Ascending aorta (tissue), 2 donors: ENCODE measurements around the gene MCEE. TPM values are rescaled to one million over a fixed set of nuclear protein-coding genes. Genes with fewer than 3 reads are reported as not detected.
"Not testable (repeated sequence)": the region's sequence is repeated elsewhere in the genome, so short reads cannot be mapped to it uniquely, and the experiment has no call there.

Experiments
- DNase-seq, 2 donors: peaks; one replicate each; pipeline ENCODE4 v3.0.0-alpha.2; 2019; ENCODE audit warnings: low spot score in 2 of 2
- H3K27ac ChIP-seq, 2 donors: fragments of 200-600 bp; sonication (generic); one replicate each; pipeline ENCODE4 v1.5.1; 2016 to 2017; ENCODE audit warnings: mild to moderate bottlenecking in 1 of 2
- H3K27me3 ChIP-seq: fragments of 200-600 bp; sonication (generic); one replicate; pipeline ENCODE4 v1.5.1; 2017
- H3K36me3 ChIP-seq, 2 donors: fragments of 200-600 bp; sonication (generic); one replicate each; pipeline ENCODE4 v1.5.1; 2016
- H3K4me1 ChIP-seq, 2 donors: fragments of 200-600 bp; sonication (generic); one replicate each; pipeline ENCODE4 v1.5.1; 2016 to 2017; ENCODE audit warnings: mild to moderate bottlenecking in 1 of 2
- H3K4me3 ChIP-seq, 2 donors: fragments of 200-600 bp; sonication (generic); one replicate each; pipeline ENCODE4 v1.5.1; 2016 to 2017; ENCODE audit warnings: mild to moderate bottlenecking in 1 of 2
- H3K9me3 ChIP-seq, 2 donors: fragments of 200-600 bp; sonication (generic); one replicate each; pipeline ENCODE4 v1.5.1; 2016
- intact Hi-C: fragments of 100-400 bp; cut with DNase I; formaldehyde crosslinking; loops from one replicate; pipeline ENCODE4 v1.15.1; 2023
- total RNA-seq: library from RNA; depleted of rRNA; stranded (reverse); fragments of >200 nt; gene quantifications from one replicate; pipeline ENCODE4 v1.1.0, GENCODE V29; 2016
- TF ChIP-seq, protein P1 (sequence below), 3 experiments: fragments of 200-600 bp in 2 of 3; fragments of 450-650 bp in 1 of 3; sonication (generic) in 2 of 3; IDR thresholded peaks; one replicate each; pipeline ENCODE4 v1.5.1; 2016 to 2019; ENCODE audit warnings: antibody characterized with exemption in 3 of 3, mild to moderate bottlenecking in 1 of 3, moderate library complexity in 1 of 3

Gene MCEE
- total RNA-seq = 2.0 TPM

DNA sequence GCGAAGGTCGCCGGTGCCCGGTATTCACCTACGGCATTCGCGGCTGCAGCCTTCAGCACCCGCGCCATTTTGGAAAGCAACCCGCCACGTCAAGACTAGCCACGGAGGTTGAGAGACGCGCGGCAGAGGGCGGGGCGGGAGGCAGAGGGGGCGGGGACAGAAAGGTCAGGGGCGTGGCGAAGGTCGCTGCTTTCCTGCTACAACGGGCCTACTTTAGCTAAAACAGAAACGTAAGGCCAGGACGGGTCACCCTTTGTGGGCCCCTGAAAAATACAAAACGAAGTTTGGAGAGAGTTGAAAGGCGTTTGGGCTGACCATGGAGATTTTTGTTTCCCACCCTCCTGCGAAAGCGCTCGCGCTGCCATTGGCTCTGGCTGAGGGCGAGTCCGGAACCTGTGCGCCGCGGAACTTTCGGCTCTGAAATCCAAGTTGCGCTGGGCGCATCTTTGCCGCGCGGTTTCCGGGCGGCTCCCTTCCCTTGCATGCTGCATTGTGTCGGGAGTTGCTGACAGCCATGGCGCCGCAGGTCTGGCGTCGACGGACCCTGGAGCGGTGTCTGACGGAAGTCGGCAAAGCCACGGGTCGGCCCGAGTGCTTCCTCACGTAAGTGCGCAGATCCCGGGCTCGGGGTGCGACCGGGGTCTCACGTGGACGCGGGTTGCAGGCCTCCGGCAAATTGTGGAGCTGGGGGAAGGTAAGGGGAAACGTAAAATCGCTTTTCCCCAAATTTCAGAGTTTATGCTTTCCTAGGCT lies at the start of gene MCEE, which contains the start of gene MPHOSPH10:
Gene MCEE, minus strand, starts transcription at position 78 of the 753 bp plus-strand sequence. Its CDS starts 10 bp downstream, at position 68.
Gene MPHOSPH10, plus strand, starts transcription at position 483 of the 753 bp plus-strand sequence. Its CDS starts 32 bp downstream, at position 515.
- H3K9me3 ChIP-seq = no peaks in the 10 kb centered on the region
- H3K27me3 ChIP-seq = no peaks in the 10 kb centered on the region
- peaks cover 10 to 17% of the 10 kb centered on the region in 2 donors for H3K36me3 ChIP-seq
- intact Hi-C loops = loop anchor here (1.0 to 2.0 kb wide), 3 partner anchors 62 to 136 kb away; partner anchors contain the start of genes NAGK and TEX261
- H3K27ac ChIP-seq = peak within 1 kb of the TSS; percentile 84 to 94
- peaks cover 0 to 17% of the 10 kb centered on the region in 2 donors for H3K4me1 ChIP-seq
- TF ChIP-seq, protein P1, sequence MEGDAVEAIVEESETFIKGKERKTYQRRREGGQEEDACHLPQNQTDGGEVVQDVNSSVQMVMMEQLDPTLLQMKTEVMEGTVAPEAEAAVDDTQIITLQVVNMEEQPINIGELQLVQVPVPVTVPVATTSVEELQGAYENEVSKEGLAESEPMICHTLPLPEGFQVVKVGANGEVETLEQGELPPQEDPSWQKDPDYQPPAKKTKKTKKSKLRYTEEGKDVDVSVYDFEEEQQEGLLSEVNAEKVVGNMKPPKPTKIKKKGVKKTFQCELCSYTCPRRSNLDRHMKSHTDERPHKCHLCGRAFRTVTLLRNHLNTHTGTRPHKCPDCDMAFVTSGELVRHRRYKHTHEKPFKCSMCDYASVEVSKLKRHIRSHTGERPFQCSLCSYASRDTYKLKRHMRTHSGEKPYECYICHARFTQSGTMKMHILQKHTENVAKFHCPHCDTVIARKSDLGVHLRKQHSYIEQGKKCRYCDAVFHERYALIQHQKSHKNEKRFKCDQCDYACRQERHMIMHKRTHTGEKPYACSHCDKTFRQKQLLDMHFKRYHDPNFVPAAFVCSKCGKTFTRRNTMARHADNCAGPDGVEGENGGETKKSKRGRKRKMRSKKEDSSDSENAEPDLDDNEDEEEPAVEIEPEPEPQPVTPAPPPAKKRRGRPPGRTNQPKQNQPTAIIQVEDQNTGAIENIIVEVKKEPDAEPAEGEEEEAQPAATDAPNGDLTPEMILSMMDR (IDR thresholded peaks at IDR 0.05) = no peak
- peak; percentile 47 to 94 for DNase-seq
- H3K4me3 ChIP-seq = peak within 1 kb of the TSS; percentile 66 to 72

DNA sequence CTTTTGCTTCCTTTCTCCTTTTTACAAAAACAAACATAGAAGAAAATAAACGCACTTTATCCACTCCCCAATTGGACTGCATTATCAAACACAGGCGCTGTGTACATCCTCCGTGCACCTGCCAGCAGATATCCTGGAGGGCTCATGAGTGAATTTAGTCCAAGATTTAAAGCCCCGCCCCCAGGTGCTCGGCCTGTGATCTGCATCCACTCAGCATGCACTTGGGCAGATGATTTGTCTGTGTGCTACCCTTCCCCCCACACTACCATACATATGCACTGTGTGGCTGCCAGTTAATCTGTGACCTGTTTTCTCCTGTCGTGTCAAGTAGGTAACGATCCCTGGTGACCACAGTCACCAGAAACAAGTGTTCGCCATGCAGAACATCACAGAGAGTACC lies 48.8 kb upstream of the MCEE start:
- H3K9me3 ChIP-seq, DNase-seq, H3K27ac ChIP-seq, H3K4me1 ChIP-seq, H3K36me3 ChIP-seq, H3K4me3 ChIP-seq, H3K27me3 ChIP-seq, intact Hi-C loops: not testable (repeated sequence)

DNA sequence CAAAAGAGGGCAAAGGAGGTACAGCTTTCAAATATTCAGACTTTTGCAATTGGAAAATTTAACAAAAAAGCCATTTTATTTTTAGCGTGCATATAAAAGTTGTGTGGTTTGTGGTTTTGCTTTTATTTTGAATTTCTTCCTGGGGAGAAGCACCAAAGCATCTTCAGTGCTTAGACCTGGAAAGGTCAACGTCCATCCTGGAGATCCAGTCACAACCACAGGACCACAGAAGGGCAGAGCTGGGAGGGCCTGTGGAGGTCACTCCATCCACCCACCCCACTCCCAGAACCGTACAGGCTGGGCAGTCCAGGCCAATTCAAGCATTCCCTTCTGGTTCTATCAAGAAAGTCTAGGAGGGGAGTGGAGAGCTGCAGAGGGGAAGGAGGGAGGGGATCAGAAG lies 44.2 kb upstream of the MCEE start:
- no peaks in the 10 kb centered on the region for H3K4me1 ChIP-seq
- no peaks in the 10 kb centered on the region for H3K27me3 ChIP-seq
- intact Hi-C loops = no loop called here
- no peak overlapping the region for H3K27ac ChIP-seq
- no peaks in the 10 kb centered on the region for H3K9me3 ChIP-seq
- no peak for DNase-seq
- TF ChIP-seq, protein P1 (IDR thresholded peaks at IDR 0.05) = no peak
- H3K4me3 ChIP-seq = no peak overlapping the region
- H3K36me3 ChIP-seq = no peaks in the 10 kb centered on the region

DNA sequence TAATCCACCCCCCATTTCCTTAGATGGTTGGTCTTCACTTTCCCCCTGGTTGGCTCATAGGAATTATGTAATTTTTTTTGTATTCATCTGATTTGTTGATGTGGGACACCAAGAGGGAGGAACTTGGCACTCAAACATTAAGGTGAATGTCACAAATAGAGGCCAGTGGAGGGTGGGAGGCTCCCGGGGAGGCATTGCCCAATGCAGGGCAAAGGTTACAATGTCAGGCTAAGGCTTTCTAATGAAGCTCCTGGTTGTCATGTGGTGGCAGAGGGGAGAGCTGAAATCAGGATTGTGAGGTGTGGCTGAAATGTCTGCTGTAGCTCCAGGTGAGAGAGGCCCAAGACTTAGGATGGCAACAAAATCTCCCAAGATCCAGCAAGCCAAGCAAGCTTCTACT lies 43.1 kb upstream of the MCEE start:
- no peaks in the 10 kb centered on the region for H3K4me1 ChIP-seq
- H3K27ac ChIP-seq = no peak overlapping the region
- intact Hi-C loops = no loop called here
- no peaks in the 10 kb centered on the region for H3K9me3 ChIP-seq
- no peaks in the 10 kb centered on the region for H3K27me3 ChIP-seq
- DNase-seq = no peak
- TF ChIP-seq, protein P1 (IDR thresholded peaks at IDR 0.05) = no peak
- H3K4me3 ChIP-seq = no peak overlapping the region
- no peaks in the 10 kb centered on the region for H3K36me3 ChIP-seq

DNA sequence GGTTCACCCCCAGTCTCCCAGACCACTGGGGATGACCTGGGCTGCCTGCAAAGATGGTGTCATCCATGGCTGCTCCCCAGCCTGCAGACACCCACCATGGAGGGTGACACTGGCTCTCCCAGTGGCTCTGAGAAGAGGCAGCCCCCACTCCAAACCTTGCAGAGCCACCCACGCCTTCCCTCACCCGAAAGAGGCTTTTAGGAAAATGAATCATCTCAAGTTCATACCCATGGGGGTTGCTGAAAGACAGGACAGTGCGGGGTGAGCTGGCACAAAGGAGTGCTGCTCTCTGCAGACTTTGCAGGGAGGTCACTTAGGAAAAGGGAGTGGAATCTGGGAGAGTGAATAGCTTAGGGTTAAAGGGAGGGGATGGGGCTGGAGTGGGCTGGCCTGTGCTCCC lies 36.8 kb upstream of the MCEE start:
- no peaks in the 10 kb centered on the region for H3K27me3 ChIP-seq
- H3K4me3 ChIP-seq = no peak overlapping the region
- DNase-seq = no peak
- intact Hi-C loops = no loop called here
- no peaks in the 10 kb centered on the region for H3K4me1 ChIP-seq
- H3K36me3 ChIP-seq = no peaks in the 10 kb centered on the region
- H3K9me3 ChIP-seq = no peaks in the 10 kb centered on the region
- H3K27ac ChIP-seq = no peak overlapping the region
- TF ChIP-seq, protein P1 (IDR thresholded peaks at IDR 0.05) = no peak

DNA sequence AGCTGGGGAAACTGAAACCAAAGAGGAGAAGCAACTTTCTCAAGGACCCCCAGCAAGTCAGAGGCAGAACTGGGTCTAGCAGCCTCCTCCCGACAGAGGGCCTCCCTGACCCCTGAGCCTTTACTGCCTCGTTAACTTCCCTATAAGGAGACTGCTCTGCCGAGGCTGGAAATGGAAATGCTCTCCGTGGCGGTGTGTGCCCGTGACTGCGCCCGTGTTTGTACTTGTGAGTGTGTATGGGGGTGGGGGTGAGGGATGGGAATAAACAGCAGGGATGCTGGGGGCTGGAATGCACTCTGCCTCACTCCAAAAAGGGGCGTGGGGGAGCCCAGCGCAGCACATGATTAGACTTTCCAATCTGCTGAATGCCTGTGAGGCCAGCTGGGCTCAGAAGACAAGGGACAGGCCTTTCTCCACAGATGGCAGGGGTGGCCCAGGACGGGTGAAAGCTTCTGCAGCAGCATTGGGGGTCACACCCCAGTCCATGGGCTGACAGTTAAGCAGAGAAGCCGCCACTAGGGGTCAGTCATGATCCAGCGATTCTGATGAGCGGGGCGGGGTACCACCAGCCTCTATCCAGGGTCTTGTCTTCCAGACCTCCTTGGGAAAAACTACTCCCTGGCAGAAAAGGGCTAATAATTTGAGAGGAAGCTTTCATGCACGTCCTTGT lies 27.2 kb upstream of the MCEE start:
- TF ChIP-seq, protein P1 (IDR thresholded peaks at IDR 0.05) = peak; percentile 38 to 60 (median 39)
- Histone ChIP-seq H3K4me3 (peak overlapping the region in 1 of 2 donors; percentile 31), H3K36me3 (no peaks in the 10 kb centered on the region), H3K27ac (no peak overlapping the region), H3K9me3 (no peaks in the 10 kb centered on the region), H3K27me3 (no peaks in the 10 kb centered on the region), H3K4me1 (no peaks in the 10 kb centered on the region)
- intact Hi-C loops = no loop called here
- no peak for DNase-seq
